Measurements from ENCODE around the gene HNRNPUL1. TPM values are rescaled to one million over a fixed set of nuclear protein-coding genes. Genes with fewer than 3 reads are reported as not detected.

Gene HNRNPUL1
- total and polyA plus RNA-seq, 9 of the 15 experiments (the other 6 are each of a cell fraction or from before 2014, with no cell fraction given), result 7.3 to 211 (median 85.0) TPM

- peak; percentile 64 for TF ChIP-seq POLR2G (IDR thresholded peaks at IDR 0.05; ENCODE audit: low read depth, low read length)
- no peak for TF ChIP-seq ZBTB34 (CRISPR knock-in tag; IDR thresholded peaks at IDR 0.05)
- TF ChIP-seq ZNF639 (CRISPR knock-in tag; conservative IDR thresholded peaks at IDR 0.05 in 1 of 2, IDR thresholded peaks at IDR 0.05 in 1 of 2), result peak in 1 of 2 experiments; percentile 46; a peak in 2 of 4 replicates
- 0 out of 4 replicates have a peak, but pooled peaks of 1 of the 2 experiments have one; percentile 16 for TF ChIP-seq ARNT (IDR thresholded peaks at IDR 0.05)
- TF ChIP-seq NONO (IDR thresholded peaks at IDR 0.05; ENCODE audit: low read depth in 2 of 2, low read length in 1 of 2), result peak in 1 of 2 experiments; percentile 82; a peak in 2 of 4 replicates
- no peak for TF ChIP-seq ZNF780A (CRISPR knock-in tag; IDR thresholded peaks at IDR 0.05)
- TF ChIP-seq SOX6 (IDR thresholded peaks at IDR 0.05), result peak; percentile 63
- TF ChIP-seq CBFA2T3 (IDR thresholded peaks at IDR 0.05), result peak; percentile 72
- TF ChIP-seq ZC3H4 (CRISPR knock-in tag; IDR thresholded peaks at IDR 0.05; ENCODE audit: borderline replicate concordance), result peak; percentile 81
- TF ChIP-seq BRCA1 (IDR thresholded peaks at IDR 0.05), result no peak
- no peak for TF ChIP-seq BRCA1 (CRISPR knock-in tag; IDR thresholded peaks at IDR 0.05)
- 0 out of 4 replicates have a peak, but pooled peaks of 1 of the 2 experiments have one; percentile 37 for TF ChIP-seq MAZ (CRISPR knock-in tag; conservative IDR thresholded peaks at IDR 0.05 in 1 of 2, IDR thresholded peaks at IDR 0.05 in 1 of 2)
- TF ChIP-seq FOXJ2 (tag; IDR thresholded peaks at IDR 0.05), result no peak
- 0 out of 2 replicates have a peak, but pooled peaks have one; percentile 44 for TF ChIP-seq BRD4 (IDR thresholded peaks at IDR 0.05)
- TF ChIP-seq RUNX1 (IDR thresholded peaks at IDR 0.05; ENCODE audit: low read depth), result peak; percentile 84; the same call in 1 of the 2 replicates
- TF ChIP-seq MTA3 (IDR thresholded peaks at IDR 0.05; ENCODE audit: borderline replicate concordance), result no peak
- no peak for TF ChIP-seq TFE3 (CRISPR knock-in tag; IDR thresholded peaks at IDR 0.05)
- no peak for TF ChIP-seq SMC3 (conservative IDR thresholded peaks at IDR 0.05; ENCODE audit: insufficient read depth, low read depth, low read length)
- peak; percentile 77; the same call in 1 of the 2 replicates for TF ChIP-seq POLR2AphosphoS2 (IDR thresholded peaks at IDR 0.05; ENCODE audit: low read length)
- 0 out of 2 replicates have a peak, but pooled peaks have one; percentile 24 for TF ChIP-seq KAT7 (CRISPR knock-in tag; IDR thresholded peaks at IDR 0.05; ENCODE audit: borderline replicate concordance)
Measured at GRCh38 chr19:41263042-41263849, 926 bp upstream of the HNRNPUL1 start (continued).

Data from K562 (cell line).